GM19193 (cell line): ENCODE data around the gene CDYL2.

Experiments
- POLR2A ChIP-seq: IDR thresholded peaks from 4 replicates; pipeline ENCODE4 v1.6.1; 2011; ENCODE audit not compliant: insufficient read depth, insufficient read length; ENCODE audit errors: extremely low read depth

The CDYL2 gene

GRCh38 chr16:80564394-80564793, 240.0 kb downstream of the CDYL2 start:
- TF ChIP-seq POLR2A = no peak

- TF ChIP-seq POLR2A = no peak
Observed at GRCh38 chr16:80563066-80563465, 241.3 kb downstream of the CDYL2 start.

- no peak for TF ChIP-seq POLR2A
Observed at GRCh38 chr16:80559369-80559768, 245.0 kb downstream of the CDYL2 start.

DNA sequence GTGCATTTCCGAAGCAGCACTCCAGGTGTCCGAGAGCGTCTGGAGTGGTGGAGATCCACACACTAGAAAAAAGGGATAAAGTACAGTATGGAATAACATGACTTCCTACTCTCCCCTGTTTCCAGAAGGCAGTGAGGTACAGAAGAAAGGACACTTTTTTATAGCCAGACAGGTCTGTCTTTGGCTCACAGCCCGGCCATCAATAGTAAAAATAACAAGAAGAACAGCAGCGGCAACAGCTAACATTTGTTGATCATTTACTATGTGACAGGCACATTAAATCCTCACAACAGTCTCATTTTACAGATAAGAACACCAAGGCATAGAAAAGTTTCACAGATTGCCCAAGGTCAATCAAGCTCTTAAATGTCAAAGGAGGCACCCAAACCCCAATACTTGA, 247.4 kb downstream of the CDYL2 start:
- no peak for TF ChIP-seq POLR2A

- TF ChIP-seq POLR2A = no peak
Observed at GRCh38 chr16:80556481-80556880, 247.9 kb downstream of the CDYL2 start.

- TF ChIP-seq POLR2A = no peak
Observed at GRCh38 chr16:80554033-80554432, 250.4 kb downstream of the CDYL2 start.

DNA sequence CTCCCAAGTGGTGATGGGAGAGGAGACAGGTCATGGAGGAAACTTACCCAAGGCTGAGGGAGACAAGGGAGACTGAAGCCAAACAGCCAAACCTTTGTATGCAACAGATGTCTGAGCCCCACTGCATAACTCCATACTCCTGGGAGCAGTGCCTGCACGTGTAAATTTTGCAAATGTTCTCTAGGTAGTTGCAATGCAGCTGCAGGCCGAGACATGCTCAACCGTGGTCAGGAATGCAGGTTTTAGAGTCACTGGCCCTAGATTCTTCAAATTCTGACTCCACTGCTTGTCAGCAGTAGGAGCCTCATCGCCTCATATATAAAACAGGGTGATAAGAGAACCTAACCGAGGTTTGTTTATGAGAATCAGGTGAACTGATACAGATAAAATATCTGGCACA, 252.1 kb downstream of the CDYL2 start:
- TF ChIP-seq POLR2A = no peak
